HEK293 (cell line): ENCODE results near the gene CASKIN1.

Source experiments
- CTCF ChIA-PET: fragments of 350-600 bp; formaldehyde crosslinking; extraction: SDS; loops from one replicate; lab custom pipeline; 2021; ENCODE audit warnings: antibody characterized with exemption; lab: Yijun Ruan, JAX
- POLR2A ChIA-PET: fragments of 300-600 bp; formaldehyde crosslinking; extraction: SDS; loops from one replicate; lab custom pipeline; 2020; ENCODE audit warnings: antibody characterized with exemption, inconsistent platforms; lab: Yijun Ruan, JAX
- H3K27ac ChIP-seq: fragments of 200-500 bp; sonication (Bioruptor generic); 2 replicates; pipeline ENCODE4 v1.5.1; 2014; ENCODE audit warnings: low read depth, low read length, control low read depth, inconsistent platforms; ENCODE audit errors: extremely low read depth
- H3K36me3 ChIP-seq, 2 experiments: fragments of 200-500 bp in 1 of 2; sonication (Bioruptor generic) in 1 of 2; 1 replicate in 1 of 2; 2 replicates in 1 of 2; pipeline ENCODE4 v1.5.1; 2014 to 2017; ENCODE audit warnings: inconsistent platforms in 2 of 2, low read length in 2 of 2; ENCODE audit not compliant: control insufficient read depth in 2 of 2, insufficient read depth in 1 of 2
- H3K4me1 ChIP-seq: fragments of 200-500 bp; sonication (Bioruptor generic); 2 replicates; pipeline ENCODE4 v1.5.1; 2014; ENCODE audit warnings: mild to moderate bottlenecking, low read length, inconsistent platforms; ENCODE audit not compliant: control insufficient read depth, insufficient read depth
- H3K4me3 ChIP-seq: 2 replicates; pipeline ENCODE4 v1.5.1; 2011; ENCODE audit warnings: low read depth, mild to moderate bottlenecking, control low read depth, low read length, moderate library complexity
- H3K9me3 ChIP-seq: fragments of 200-500 bp; sonication (Bioruptor generic); 2 replicates; pipeline ENCODE4 v1.5.1; 2014; ENCODE audit warnings: low read depth, low read length, inconsistent platforms; ENCODE audit not compliant: control insufficient read depth, insufficient read depth
- BCL11B ChIP-seq: fragments of 450-650 bp; formaldehyde crosslinking; IDR thresholded peaks from 2 replicates; pipeline ENCODE4 v1.5.1; 2016; ENCODE audit warnings: low read depth, missing biosample characterization, missing genetic modification characterization
- GLI4 ChIP-seq: fragments of 450-650 bp; formaldehyde crosslinking; IDR thresholded peaks from 2 replicates; pipeline ENCODE4 v1.5.1; 2016; ENCODE audit warnings: missing biosample characterization, missing genetic modification characterization
- MEIS1 ChIP-seq: sonication (generic); formaldehyde crosslinking; IDR thresholded peaks from 2 replicates; pipeline ENCODE4 v1.8.1; 2022; ENCODE audit warnings: missing genetic modification reagents, mild to moderate bottlenecking, borderline replicate concordance
- PRDM10 ChIP-seq: fragments of 450-650 bp; formaldehyde crosslinking; IDR thresholded peaks from 2 replicates; pipeline ENCODE4 v1.5.1; 2016; ENCODE audit warnings: missing biosample characterization, missing genetic modification characterization
- REST ChIP-seq: fragments of 450-650 bp; formaldehyde crosslinking; IDR thresholded peaks from 2 replicates; pipeline ENCODE4 v1.5.1; 2016; ENCODE audit warnings: missing biosample characterization, missing genetic modification characterization
- SCRT2 ChIP-seq: fragments of 450-650 bp; formaldehyde crosslinking; IDR thresholded peaks from 2 replicates; pipeline ENCODE4 v1.5.1; 2016; ENCODE audit warnings: missing biosample characterization, missing genetic modification characterization
- ZFP3 ChIP-seq: fragments of 450-650 bp; formaldehyde crosslinking; IDR thresholded peaks from 2 replicates; pipeline ENCODE4 v1.5.1; 2016; ENCODE audit warnings: low read depth, missing biosample characterization, missing genetic modification characterization
- ZIC2 ChIP-seq: fragments of 450-650 bp; formaldehyde crosslinking; IDR thresholded peaks from 2 replicates; pipeline ENCODE4 v1.5.1; 2016; ENCODE audit warnings: missing biosample characterization, missing genetic modification characterization
- ZNF10 ChIP-seq: fragments of 450-650 bp; formaldehyde crosslinking; IDR thresholded peaks from 2 replicates; pipeline ENCODE4 v1.5.1; 2017; ENCODE audit warnings: missing biosample characterization, missing genetic modification characterization
- ZNF132 ChIP-seq: fragments of 450-650 bp; formaldehyde crosslinking; IDR thresholded peaks from 2 replicates; pipeline ENCODE4 v1.5.1; 2017; ENCODE audit warnings: missing biosample characterization, missing genetic modification characterization, borderline replicate concordance
- ZNF138 ChIP-seq: fragments of 450-650 bp; formaldehyde crosslinking; IDR thresholded peaks from 2 replicates; pipeline ENCODE4 v1.5.1; 2016; ENCODE audit warnings: missing biosample characterization, missing genetic modification characterization, borderline replicate concordance
- ZNF155 ChIP-seq: fragments of 450-650 bp; formaldehyde crosslinking; IDR thresholded peaks from 2 replicates; pipeline ENCODE4 v1.5.1; 2016; ENCODE audit warnings: missing biosample characterization, missing genetic modification characterization
- ZNF157 ChIP-seq: fragments of 450-650 bp; formaldehyde crosslinking; IDR thresholded peaks from 2 replicates; pipeline ENCODE4 v1.5.1; 2016; ENCODE audit warnings: missing biosample characterization, missing genetic modification characterization
- ZNF18 ChIP-seq: fragments of 450-650 bp; formaldehyde crosslinking; IDR thresholded peaks from 2 replicates; pipeline ENCODE4 v1.5.1; 2016; ENCODE audit warnings: missing biosample characterization, missing genetic modification characterization
- ZNF211 ChIP-seq: fragments of 450-650 bp; formaldehyde crosslinking; IDR thresholded peaks from 2 replicates; pipeline ENCODE4 v1.5.1; 2016; ENCODE audit warnings: low read depth, missing biosample characterization, missing genetic modification characterization
- ZNF354C ChIP-seq: fragments of 450-650 bp; formaldehyde crosslinking; IDR thresholded peaks from 2 replicates; pipeline ENCODE4 v1.5.1; 2016; ENCODE audit warnings: missing biosample characterization, missing genetic modification characterization, low read depth, borderline replicate concordance
- ZNF48 ChIP-seq: fragments of 450-650 bp; formaldehyde crosslinking; IDR thresholded peaks from 2 replicates; pipeline ENCODE4 v1.5.1; 2016; ENCODE audit warnings: missing biosample characterization, missing genetic modification characterization
- ZNF561 ChIP-seq: fragments of 450-650 bp; IDR thresholded peaks from 2 replicates; pipeline ENCODE4 v1.5.1; 2018; ENCODE audit warnings: missing biosample characterization, missing genetic modification characterization, borderline replicate concordance
- ZNF677 ChIP-seq: fragments of 450-650 bp; IDR thresholded peaks from 2 replicates; pipeline ENCODE4 v1.5.0; 2018; ENCODE audit warnings: missing biosample characterization, mild to moderate bottlenecking, missing genetic modification characterization, moderate library complexity
- ZNF785 ChIP-seq: fragments of 450-650 bp; formaldehyde crosslinking; IDR thresholded peaks from 2 replicates; pipeline ENCODE4 v1.5.1; 2016; ENCODE audit warnings: missing biosample characterization, missing genetic modification characterization
- ZSCAN16 ChIP-seq: fragments of 450-650 bp; formaldehyde crosslinking; IDR thresholded peaks from 2 replicates; pipeline ENCODE4 v1.5.1; 2016; ENCODE audit warnings: missing biosample characterization, missing genetic modification characterization
- ZSCAN4 ChIP-seq: fragments of 450-650 bp; formaldehyde crosslinking; IDR thresholded peaks from 2 replicates; pipeline ENCODE4 v1.5.1; 2017; ENCODE audit warnings: missing biosample characterization, missing genetic modification characterization
- TF ChIP-seq, protein P1 (sequence below): fragments of 450-650 bp; formaldehyde crosslinking; IDR thresholded peaks from 2 replicates; pipeline ENCODE4 v1.5.1; 2016; ENCODE audit warnings: missing biosample characterization, missing genetic modification characterization

CASKIN1 gene

DNA sequence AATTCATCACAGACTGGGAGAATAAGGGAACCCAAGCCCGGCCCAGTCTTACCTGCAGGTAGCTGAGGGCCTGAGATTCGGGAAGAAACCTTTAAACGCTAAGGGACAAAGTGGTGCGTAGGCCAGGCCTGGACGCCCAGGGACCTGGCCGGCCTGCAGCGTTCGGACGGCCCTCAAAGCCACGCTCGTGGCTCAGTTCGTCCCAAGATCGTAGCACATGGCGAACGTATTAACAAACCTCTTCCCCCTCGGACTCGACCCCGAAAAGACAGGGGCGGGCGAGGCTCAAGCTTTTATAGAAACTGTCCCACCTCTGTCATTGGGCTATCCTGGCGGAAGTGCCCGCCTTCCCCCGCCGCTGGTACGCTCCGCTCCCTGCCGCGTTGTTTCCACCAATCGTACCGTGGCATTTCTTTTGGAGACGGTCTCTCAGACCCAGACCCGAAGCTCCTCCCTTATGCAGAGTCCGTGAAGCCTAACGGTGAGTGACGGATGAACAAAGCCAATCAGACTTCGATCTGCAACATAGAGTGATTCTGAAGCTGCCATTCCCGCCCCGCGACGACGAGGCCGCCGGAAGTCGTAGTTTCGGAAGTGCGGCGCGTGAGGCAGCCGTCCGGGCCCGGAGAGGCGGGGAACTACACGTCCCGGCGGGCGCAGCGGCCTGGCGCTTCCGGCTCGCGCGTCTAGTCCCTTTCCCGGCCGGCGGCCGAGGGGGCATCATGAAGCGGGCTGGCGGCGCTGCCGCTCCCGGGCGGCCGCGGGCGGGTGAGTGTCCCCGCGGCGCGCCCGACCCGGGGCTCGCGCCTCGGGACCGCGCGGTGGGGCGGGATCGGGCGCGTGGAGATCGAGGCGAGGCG lies 41.1 kb downstream of the CASKIN1 start, which contains the start of gene TRAF7 (continued):
- no peak for TF ChIP-seq ZNF354C
- TF ChIP-seq ZNF155 (tag by site-specific recombination) = no peak
- TF ChIP-seq BCL11B (tag by site-specific recombination) = 0 out of 2 replicates have a peak, but pooled peaks have one; percentile 63

DNA sequence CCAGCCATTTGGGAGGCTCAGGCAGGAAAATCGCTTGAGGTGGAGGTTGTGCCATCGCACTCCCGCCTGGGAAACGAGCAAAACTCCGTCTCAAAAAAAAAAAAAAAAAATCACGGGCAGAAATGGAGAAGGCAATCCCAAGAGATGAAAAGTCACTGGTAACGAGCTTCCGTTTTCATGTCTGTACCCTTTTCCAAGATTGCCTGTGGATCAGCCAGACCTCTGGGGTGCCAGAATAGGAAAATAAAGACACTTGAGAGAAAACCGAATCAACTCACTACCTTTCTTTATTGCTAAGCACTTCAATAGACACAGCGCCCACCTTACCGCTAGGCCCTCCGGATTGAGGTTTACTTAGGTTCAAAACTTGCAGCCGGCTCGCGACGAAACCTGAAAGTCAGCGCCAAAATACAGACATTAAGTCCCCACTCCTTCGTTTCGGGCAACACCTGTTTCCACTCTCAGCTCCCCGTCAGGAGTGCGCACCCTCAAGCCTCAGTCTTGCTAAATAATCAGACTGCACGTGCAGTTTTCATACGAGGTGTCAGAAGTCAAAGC lies 41.8 kb downstream of the CASKIN1 start:
- ChIA-PET CTCF (interaction anchor here (0.6 to 3.8 kb wide), 9 partner anchors 15 to 1093 kb away, joined by 3 to 26 read pairs (median 4); partner anchors contain the start of gene ECI1), POLR2A (interaction anchor here (0.5 to 2.6 kb wide), 60 partner anchors 9 to 598 kb away, joined by 3 to 92 read pairs (median 8); partner anchors contain the start of genes ATP6V0C, E4F1, ECI1 and FAHD1)
- Histone ChIP-seq H3K27ac (peak overlapping the region; percentile 64), H3K4me1 (no peaks in the 10 kb centered on the region; the same call in 1 of the 2 replicates), H3K36me3 (peaks cover 0 to 43% of the 10 kb centered on the region in 2 experiments; a peak in 2 of 3 replicates), H3K9me3 (no peaks in the 10 kb centered on the region), H3K4me3 (peak overlapping the region; percentile 64)
- TF ChIP-seq ZNF18 (tag by site-specific recombination) = no peak
- no peak for TF ChIP-seq ZNF157 (tag by site-specific recombination)
- no peak for TF ChIP-seq ZNF211 (tag by site-specific recombination)
- peak; percentile 22; the same call in 1 of the 2 replicates for TF ChIP-seq ZNF138
- TF ChIP-seq SCRT2 (tag by site-specific recombination) = peak; percentile 69
- 0 out of 2 replicates have a peak, but pooled peaks have one; percentile 26 for TF ChIP-seq PRDM10 (tag by site-specific recombination)
- no peak for TF ChIP-seq ZNF48
- TF ChIP-seq, protein P1, sequence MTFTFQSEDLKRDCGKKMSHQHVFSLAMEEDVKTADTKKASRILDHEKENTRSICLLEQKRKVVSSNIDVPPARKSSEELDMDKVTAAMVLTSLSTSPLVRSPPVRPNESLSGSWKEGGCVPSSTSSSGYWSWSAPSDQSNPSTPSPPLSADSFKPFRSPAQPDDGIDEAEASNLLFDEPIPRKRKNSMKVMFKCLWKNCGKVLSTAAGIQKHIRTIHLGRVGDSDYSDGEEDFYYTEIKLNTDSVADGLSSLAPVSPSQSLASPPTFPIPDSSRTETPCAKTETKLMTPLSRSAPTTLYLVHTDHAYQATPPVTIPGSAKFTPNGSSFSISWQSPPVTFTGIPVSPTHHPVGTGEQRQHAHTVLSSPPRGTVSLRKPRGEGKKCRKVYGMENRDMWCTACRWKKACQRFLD (tag by site-specific recombination) = no peak
- no peak for TF ChIP-seq ZNF132
- no peak for TF ChIP-seq GLI4
- no peak for TF ChIP-seq ZSCAN16 (tag by site-specific recombination)
- 0 out of 2 replicates have a peak, but pooled peaks have one; percentile 18 for TF ChIP-seq ZNF561 (tag by site-specific recombination)
- TF ChIP-seq ZSCAN4 = 0 out of 2 replicates have a peak, but pooled peaks have one; percentile 18
- TF ChIP-seq ZNF10 = no peak
- no peak for TF ChIP-seq ZFP3 (tag by site-specific recombination)
- TF ChIP-seq ZNF785 (tag by site-specific recombination) = no peak
- TF ChIP-seq ZNF677 (tag by site-specific recombination) = 0 out of 2 replicates have a peak, but pooled peaks have one; percentile 1
- no peak for TF ChIP-seq MEIS1 (CRISPR knock-in tag)
- no peak for TF ChIP-seq ZIC2 (tag by site-specific recombination)
- TF ChIP-seq REST (tag by site-specific recombination) = peak; percentile 20; the same call in 1 of the 2 replicates
